HG03354 (cell line): ENCODE measurements around the gene ERCC6L2.

ENCODE experiments used
- ATAC-seq: cut with Tn5 transposase; IDR thresholded peaks from one replicate; pipeline ENCODE4 v1.9.1; 2021; ENCODE audit warnings: mild to moderate bottlenecking; ENCODE audit not compliant: unreplicated experiment, poor library complexity, severe bottlenecking

Gene ERCC6L2

DNA sequence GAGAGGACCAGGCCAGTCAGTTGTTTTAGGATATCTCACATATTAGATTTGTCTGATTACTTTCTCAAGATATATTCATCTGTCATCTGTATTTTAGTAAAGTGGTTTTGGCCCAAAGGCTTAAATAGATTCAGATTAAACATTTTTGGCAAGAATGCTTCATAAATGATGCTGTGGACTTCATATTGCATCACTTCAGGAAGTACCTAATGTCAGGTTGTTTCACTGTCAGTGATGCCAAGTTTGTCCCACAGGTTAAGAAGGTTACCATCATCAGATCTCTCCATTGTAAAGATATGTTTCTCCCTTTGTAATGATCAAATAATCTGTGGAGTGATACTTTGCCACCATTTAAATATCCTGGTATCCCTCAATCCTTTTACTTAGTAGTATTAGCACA, 37.3 kb downstream of the ERCC6L2 start:
- no peak for ATAC-seq

DNA sequence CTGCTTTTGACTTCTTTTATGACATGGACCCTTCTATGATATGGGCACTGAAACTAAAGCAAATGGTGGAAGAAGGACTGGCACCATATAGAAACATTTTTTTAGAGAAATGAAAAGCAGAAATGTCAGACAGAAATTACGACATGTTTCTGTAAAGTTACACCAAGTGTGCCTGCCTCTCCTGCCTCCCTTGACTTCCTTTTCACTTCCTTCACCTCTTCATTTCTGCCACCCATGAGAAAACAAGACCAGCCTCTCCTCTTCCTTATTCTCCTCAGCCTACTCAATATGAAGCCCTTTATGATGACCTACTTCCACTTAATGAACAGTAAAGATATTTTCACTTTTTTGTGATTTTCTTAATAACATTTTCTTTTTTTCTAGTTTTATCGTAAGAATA, 44.5 kb downstream of the ERCC6L2 start:
- ATAC-seq = no peak

DNA sequence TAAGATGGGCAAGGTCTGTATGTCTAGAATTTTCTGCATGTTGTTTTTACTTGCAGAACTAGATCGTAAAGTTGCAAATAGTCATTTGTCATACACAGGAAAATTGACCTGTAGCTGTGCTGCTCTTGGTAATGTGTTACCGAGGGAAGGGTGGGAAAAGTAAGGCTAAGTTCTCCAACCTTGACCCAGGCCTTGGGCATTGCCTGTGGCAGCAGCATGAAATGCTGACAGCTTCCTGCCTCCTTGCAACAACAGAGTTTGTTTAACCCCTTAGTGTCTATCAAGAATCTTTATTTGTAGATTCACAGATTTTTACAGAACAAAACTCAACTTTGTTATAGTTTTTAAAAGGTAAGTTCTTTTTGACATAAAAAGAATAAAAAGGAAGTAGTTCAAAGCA, 48.3 kb downstream of the ERCC6L2 start:
- ATAC-seq = no peak

DNA sequence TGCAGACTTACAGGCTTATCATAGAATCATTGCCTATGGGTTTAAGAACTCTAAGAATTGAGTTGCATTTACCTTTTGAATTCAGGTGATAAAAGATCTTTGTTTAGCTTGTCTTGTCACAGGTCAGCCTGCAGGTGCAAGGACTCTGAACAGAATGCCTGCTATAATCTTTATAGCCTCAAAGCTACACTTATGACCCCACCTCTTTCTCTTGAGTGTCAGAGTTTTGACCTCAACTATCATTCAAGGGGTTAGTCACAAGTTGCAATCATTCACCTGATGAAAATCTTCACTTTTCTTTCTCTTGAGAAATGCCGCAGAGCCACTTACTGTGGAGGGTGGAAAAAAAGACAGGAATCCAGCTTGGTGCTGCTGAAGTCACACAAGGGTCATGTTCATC, 49.5 kb downstream of the ERCC6L2 start:
- no peak for ATAC-seq

DNA sequence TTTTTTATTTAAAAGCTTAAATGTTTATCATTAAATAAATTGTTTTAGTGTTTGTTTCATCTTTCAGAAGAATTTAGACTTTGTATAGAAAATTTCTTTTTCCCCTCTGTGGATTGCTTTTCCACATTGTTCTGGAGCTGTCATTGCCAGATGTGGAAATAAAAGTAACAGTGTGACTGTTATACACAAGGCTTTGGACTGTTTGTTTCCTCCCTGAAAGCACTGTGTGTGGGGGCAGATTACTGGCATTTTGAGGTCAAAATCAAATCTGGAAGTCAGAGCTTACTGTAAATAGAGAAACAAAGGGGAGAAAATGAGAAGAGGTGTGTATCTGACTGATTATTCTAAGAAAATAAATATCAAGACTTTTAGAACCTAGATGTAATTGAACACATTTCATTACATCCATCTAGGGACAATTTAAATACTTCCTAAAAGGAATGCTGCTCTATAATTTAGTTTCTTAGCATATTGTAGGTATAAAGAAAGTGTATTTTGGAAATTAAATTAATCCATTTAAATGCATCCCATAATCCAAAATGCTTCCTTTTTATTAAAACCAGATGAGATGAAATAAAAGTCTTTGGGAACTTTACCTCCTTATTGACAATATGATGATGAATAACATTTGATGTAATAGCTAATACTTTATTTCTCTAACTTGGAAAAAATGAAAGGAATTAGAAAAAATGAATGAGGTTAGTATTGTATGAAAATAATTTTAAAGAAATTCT, 51.9 kb downstream of the ERCC6L2 start:
- ATAC-seq = no peak

DNA sequence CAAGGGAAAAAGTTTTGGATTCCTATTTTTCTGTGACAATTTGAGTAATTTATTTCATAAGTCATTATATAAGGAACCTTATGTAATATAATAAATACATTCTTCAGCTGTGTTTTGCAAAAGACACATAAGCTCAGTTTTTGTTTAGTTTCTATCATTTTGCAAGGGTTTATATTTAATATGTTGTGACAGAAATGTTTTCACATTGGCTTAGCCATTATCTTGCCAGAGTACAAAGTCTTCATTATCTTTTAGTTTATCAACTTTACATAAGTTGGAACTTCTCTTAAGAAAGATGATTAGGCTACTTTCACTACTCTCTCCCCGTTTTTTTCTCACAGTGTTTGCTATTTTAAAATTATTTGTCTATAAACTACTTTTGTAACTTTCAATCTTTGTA, 54.8 kb downstream of the ERCC6L2 start:
- ATAC-seq = no peak

DNA sequence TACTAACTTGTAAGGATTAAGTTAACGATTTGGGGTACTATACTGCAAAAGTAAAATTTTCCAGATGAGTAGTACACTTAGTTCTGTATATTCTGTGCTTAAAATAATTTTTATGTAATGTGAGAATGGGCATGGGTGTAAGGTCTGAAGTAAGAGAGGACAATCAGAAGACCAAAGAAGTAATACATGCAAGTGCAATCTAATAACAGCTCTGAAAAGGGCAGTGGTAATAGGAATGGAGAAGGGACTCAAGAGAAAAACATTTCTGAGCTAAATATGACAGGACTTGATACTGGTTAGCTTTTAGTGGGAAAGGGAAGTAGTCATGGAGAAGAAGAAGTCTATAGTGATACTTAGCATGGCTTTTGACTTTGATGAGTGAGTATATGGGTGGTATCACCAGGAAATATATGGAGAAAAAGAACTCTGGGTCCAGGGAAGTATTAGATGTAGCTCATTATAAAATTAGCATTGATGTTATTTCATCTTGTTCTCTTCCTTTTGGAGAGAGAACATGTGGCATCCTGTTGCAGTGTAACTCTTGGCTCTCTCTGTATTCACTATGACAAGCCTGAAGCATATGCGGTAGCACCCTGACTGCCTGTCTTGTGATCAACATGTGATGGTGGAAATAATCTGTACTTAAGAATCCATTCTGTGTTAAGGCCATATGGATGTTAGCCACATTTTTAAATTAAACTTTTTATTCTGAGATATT, 60.5 kb downstream of the ERCC6L2 start:
- no peak for ATAC-seq

DNA sequence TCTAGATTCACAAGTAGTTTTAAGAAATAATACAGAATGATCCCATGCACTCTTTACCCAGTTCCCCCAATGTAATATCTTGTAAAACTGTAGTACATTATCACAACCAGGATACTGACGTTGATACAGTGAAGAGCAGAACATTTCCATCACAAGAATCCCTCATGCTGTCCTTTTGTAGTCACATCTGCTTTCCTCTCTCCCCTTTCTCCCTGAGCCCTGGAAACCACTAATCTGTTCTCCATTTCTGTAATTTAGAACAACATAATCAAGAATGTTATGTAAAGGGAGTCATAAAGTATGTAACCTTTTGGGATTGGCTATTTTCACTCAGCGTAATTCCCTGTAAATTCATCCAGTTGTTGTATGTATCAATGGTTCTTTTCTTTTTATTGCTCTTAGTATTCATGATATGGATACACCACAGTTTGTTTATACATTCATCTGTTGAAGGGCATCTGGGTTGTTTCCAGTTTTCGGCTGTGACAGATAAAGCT, 61.1 kb downstream of the ERCC6L2 start:
- no peak for ATAC-seq

DNA sequence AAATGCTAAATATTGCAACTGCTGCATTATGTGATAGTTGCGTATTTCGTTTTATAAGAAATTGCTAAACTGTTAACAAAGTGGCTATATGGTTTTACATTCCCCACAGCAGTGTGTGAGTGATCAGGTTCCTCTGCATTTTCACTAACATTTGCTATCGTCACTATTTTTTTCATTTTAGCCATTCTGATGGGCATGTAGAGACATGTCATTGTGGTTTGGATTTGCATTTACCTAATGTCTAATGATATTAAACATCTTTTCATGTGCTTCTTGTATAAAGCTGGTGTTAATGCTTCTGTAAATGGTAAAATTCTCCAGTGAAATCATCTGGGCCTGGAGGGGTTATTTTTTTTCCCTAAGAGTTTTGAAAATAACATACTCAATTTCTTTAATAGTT, 61.6 kb downstream of the ERCC6L2 start:
- no peak for ATAC-seq

DNA sequence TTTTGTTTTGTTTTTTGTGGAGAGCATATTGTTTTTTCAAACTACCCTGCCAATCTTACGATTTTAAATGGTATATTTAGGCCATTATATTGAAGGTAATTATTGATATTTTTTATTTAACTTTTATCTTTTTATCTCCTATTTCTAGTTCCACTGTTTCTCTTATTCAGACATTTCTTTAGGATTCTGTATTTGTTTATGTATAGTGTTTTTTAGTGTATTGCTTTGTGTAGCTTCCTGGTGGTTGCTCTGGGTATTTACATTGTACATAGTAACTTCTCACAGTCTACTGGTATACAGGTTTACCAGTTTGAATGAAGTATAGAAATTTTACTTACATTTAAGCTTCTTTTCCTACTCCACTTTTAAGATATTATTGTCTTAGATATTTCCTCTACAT, 63.2 kb downstream of the ERCC6L2 start:
- no peak for ATAC-seq

DNA sequence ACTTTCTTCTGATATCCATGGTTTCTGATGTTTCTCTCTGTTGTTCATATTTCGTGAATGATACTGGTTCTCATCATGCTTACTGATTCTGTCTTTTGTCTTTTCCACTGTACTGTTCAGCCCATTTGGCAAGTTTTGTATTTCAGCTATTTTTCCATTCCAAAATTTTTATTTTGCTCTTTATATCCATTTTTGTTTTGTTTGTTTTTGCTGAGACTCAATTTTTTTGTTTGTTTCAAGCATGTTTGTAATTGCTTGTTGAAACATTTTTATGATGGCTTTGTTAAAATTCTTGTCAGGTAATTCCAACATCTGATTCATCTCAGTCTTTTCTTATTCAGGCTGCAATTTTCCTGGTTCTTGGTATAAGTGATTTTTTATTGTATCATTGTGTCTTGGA, 64.0 kb downstream of the ERCC6L2 start:
- ATAC-seq = no peak

DNA sequence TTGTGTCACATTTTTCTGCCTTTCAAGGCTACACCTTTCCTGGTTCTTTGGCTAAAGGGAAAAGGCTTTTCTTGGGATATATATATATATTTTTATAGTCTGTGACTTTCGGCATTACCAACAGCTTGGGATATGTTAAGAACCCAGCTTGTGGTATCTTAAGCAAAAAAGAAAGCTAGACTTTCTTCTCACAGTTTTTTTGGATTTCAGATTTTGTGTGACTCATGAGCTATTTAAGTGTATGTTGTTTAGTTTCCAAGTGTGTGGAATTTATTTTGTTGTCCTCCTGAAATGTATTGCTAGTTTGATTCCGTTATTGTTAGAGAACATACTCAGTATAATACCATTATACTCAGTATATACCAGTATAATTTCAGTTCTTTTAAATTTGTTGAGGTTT, 64.8 kb downstream of the ERCC6L2 start:
- ATAC-seq = no peak

DNA sequence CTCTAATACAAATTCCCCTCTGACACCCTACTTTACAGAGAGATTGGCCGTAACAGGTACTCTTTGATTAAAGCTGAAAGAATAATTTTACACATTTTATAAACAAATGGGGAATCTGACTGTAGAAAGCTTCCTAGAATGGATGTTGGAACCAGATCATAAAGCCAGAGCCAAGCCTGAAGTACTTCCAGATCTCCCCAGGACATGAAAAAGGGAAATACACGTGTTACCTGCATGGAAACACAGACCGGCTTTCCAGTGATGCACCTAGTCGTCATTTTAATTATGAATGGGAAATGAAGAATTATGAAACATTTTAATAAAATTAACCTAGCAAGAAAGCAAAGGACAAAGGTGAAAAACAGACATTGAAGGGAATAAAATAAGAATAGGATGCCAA, 66.5 kb downstream of the ERCC6L2 start:
- ATAC-seq = no peak

DNA sequence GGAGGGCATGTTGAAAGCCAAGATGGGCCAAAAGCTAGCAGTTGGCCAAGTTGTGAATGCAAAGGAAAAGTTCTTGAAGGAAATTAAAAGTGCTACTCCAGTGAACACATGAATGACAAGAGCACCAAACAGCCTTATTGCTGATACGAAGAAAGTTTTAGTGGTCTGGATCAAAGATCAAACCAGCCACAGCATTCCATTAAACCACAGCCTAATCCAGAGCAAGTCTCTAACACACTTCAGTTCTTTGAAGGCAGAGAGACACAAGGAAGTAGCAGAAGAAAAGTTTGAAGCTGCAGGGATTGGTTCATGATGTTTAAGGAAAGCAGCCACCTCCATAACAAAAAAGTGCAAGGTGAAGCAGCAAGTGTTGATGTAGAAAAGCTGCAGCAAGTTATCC, 71.6 kb downstream of the ERCC6L2 start:
- no peak for ATAC-seq

DNA sequence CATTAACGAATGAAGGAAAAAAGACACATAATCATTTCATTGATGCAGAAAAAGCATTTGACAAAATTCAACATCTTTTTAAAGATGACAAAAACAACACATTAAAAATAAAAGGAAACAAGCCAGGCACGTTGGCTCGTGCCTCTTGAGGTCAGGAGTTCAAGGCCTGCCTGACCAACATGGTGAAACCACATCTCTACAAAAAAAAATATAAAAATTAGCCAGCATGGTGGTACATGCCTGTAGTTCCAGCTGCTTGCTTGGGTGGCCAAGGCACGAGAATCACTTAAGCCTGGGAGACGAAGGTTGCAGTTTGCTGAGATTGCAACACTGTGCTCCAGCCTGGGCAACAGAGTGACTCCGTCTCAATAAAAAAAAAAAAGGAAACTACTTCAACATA, 77.0 kb downstream of the ERCC6L2 start:
- no peak for ATAC-seq

DNA sequence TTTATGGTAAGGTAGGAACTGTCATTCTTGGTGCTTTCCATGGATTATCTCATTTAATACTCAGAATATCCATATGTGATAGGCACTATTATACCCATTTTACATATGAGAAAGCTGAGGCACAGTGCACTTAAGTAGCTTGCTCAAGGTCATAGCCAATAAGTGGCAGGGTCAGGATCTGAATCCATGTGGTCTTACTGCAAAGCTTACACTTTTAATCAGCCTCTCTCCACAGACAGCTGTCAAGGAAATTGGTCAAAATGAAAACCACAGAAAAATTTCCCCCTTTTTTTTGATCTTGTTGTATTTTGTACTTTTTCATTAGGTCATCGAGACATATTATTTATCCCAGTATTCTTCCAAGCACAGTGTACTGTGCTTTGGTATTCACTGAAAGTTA, 78.5 kb downstream of the ERCC6L2 start:
- no peak for ATAC-seq

DNA sequence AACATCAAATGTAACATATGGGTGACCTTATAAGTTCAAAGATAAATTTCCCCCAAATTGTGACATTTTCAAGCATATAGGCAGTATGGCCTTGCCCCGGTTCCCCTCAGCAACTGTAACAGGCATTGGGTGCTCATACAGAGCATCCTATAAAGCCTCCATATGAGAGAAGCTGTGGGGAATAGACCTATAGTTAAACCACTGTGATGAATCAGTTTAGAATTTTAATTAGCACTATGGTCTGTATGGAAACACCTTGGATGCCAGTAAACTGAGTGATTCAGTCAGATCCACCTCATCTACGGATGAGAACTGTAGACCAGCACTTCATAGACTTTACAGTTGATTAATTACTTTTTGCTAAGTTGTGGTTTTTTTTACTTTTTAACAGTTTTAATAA, 79.4 kb downstream of the ERCC6L2 start:
- ATAC-seq = no peak

DNA sequence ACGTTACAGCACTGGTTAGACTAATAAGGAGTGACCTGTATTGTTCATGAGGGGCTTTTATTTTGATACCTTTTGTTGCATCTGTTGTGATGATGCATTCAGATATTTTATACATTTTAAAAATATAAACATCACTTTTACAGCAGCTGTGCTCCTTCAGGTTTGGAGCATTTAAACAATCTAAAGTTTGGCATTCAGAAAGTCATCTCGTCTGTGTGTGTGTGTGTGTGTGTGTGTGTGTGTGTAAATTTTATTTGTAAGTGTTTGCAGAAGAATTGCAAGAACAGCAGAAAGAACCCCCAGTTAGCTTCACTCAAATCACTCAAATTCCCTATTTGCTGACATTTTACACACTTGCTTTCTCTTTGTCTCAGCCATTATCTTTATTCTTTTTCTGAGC, 87.4 kb downstream of the ERCC6L2 start:
- no peak for ATAC-seq

DNA sequence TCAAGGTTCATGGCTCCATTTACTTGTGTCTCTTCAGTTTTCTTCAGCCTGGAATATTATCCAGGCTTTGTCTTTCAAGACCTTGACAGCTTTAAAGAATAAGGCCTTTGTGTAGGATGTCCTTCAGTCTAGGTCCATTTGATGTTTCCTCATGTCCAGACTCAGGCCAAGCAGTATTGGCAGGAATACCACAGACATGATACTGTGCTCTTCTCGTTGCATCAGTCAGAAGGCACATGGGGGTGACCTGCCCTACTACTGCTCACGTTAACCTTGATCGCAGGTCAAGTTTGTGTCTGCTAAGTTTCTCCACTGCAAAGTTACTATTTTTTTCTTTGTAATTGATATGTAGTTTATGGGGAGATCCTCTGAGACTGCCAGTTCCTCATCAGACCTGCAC, 88.2 kb downstream of the ERCC6L2 start:
- ATAC-seq = no peak

DNA sequence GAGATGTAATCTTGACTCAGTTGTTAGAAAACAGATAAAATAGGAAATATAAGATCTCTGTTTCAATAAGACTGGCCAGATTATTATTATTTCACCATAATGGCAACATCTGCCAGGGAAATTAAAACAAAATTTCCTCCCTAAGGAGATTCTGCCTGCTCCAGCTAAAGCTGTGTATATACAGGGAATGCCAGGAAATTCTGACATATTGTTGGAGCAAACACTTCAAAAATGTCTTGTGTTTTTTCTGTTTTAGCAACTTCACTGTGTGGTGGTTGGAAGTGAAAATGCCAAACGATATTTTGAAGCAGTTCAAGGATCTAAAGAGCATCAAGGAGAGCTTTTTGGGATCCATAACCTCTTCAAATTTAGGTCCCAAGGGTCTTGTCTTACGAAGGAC, 90.8 kb downstream of the ERCC6L2 start:
- ATAC-seq = no peak

DNA sequence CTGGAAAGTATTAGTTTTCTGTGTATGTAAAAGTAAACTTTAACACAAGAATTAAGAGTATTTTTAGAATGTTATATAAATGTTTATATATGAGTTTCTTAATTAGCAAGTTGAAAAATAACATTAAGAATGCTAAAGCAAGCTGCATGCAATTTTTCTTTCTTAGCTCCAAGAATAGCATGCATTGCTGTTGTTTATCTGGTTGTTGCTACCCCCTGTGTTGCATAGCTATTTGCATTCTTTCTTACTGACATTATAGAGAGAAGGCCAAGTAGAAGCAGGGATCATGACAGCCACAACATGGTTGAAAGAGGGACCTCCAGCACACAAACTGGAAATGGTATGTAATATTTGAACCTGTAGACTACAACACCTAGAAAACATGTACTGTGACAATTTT, 94.8 kb downstream of the ERCC6L2 start:
- ATAC-seq = no peak
